Body of pancreas (tissue), 4 donors: ENCODE data around the gene CRAT.

Experiments
- POLR2A ChIP-seq, 3 donors: fragments of 450-650 bp; IDR thresholded peaks; one replicate each; pipeline ENCODE4 v1.6.1; 2016; ENCODE audit warnings: antibody characterized with exemption in 3 of 3, mild to moderate bottlenecking in 2 of 3
- TF ChIP-seq, protein P1 (sequence below), 7 experiments: fragments of 450-650 bp in 4 of 7; fragments of 200-600 bp in 3 of 7; sonication (generic) in 3 of 7; IDR thresholded peaks; one replicate each; pipeline ENCODE4 v1.5.1; 2016 to 2019; ENCODE audit warnings: antibody characterized with exemption in 7 of 7

DNA sequence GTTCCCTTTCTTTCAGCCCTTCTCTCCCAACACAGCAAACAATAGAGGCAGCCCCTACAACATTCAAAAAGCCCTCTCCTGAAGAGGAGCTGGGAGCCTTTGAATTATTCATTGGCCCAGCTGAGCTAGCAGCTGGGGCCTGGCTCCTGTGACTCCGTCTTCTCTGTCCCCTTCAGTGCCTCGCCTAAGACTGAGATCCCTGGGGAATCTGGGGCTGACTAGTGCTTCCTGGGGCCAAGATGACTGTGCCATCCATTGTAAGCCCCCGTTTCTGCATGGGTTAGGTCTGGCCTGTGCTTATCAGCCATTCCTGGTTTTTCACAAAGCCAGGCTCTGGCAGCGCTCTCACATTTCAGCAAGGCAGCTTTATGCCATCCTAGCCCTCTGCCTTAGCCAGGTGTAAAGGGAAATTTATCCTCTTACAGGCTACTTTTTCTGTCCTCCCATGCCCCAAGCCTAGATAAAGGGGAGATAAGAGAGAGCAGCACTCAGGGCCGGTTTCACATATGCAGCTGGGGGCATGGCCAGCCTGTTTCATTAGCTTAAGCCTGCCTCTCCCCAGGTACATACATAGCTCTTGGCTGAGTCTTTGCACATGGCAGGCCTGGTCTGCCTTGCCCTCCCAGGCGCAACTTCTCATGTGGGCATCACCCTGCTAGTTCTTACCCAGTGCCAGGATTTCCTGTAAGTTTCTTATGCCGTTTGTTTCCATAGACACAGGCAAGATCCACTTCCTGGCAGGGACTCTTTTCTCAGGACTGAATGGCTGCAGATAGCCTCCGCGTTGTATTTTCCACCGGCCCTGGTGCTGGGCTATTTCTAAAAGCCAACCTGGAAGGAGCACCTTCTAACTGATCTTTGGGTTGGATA lies 16.4 kb upstream of the CRAT start:
- no peak for TF ChIP-seq POLR2A (IDR thresholded peaks at IDR 0.05)
- TF ChIP-seq, protein P1, sequence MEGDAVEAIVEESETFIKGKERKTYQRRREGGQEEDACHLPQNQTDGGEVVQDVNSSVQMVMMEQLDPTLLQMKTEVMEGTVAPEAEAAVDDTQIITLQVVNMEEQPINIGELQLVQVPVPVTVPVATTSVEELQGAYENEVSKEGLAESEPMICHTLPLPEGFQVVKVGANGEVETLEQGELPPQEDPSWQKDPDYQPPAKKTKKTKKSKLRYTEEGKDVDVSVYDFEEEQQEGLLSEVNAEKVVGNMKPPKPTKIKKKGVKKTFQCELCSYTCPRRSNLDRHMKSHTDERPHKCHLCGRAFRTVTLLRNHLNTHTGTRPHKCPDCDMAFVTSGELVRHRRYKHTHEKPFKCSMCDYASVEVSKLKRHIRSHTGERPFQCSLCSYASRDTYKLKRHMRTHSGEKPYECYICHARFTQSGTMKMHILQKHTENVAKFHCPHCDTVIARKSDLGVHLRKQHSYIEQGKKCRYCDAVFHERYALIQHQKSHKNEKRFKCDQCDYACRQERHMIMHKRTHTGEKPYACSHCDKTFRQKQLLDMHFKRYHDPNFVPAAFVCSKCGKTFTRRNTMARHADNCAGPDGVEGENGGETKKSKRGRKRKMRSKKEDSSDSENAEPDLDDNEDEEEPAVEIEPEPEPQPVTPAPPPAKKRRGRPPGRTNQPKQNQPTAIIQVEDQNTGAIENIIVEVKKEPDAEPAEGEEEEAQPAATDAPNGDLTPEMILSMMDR (IDR thresholded peaks at IDR 0.05): no peak
